ENCODE measurements around the gene HOXD9.

The HOXD9 gene

DNA sequence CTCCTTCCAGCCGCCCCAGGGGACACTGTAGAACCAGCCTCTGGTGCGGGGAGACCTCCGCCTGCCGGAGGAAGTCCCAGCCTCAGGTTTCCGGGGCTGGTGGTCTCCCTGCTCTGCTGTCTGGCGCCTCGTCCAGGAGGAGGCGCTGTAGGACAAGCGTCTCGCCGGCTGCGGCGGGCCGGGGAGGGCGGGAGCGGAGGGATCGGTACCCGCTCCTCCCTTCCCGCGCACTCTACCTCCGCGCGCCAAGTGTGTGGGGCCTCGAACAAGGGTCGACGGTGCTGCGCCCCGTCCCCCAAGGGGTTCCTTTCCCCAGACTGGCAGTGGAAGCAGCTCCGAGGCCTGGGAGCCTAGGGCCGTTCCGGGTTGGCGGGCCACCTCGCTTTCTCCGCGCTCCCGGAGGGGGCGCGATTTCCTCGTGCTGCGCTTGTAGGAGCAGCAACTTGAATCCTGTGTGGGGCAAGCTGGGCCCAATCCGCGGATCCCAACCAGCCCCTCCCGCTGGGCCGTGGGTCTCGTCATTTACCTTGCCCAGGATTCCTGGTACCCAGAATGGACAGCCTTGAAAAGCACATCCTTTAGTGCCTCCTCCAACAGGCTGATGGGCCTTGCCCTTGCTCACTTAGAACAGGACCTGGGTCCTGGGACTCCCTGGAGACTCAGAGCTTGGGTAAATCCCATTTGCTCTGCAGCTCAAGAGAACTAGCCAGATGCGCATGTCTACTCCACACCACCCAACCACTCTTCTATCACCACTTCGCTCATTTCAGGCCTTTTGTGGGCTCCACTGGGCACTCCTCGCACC lies 18.2 kb downstream of the HOXD9 start:
- peak; percentile 37 to 57 (median 46) for DNase-seq

DNA sequence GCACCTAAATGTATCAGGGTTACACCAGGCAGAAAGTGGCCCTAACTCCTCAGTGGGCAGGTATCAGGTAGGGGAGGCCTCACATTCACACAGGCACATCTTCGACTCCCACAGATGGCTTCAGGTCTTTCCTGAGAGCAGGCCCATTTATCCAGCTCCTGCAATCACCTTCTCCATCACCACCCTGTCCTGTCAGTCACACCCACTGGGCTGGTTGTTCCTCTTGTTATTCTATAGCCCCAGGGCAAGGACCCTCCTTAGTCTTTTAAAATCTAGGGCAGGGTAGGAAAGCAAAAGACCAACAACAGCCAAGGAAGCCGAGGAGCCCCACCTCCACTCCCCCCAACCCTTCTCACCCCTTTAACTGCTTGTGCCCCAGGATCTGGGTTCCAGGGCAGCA lies 19.8 kb downstream of the HOXD9 start:
- DNase-seq, result no peak

DNA sequence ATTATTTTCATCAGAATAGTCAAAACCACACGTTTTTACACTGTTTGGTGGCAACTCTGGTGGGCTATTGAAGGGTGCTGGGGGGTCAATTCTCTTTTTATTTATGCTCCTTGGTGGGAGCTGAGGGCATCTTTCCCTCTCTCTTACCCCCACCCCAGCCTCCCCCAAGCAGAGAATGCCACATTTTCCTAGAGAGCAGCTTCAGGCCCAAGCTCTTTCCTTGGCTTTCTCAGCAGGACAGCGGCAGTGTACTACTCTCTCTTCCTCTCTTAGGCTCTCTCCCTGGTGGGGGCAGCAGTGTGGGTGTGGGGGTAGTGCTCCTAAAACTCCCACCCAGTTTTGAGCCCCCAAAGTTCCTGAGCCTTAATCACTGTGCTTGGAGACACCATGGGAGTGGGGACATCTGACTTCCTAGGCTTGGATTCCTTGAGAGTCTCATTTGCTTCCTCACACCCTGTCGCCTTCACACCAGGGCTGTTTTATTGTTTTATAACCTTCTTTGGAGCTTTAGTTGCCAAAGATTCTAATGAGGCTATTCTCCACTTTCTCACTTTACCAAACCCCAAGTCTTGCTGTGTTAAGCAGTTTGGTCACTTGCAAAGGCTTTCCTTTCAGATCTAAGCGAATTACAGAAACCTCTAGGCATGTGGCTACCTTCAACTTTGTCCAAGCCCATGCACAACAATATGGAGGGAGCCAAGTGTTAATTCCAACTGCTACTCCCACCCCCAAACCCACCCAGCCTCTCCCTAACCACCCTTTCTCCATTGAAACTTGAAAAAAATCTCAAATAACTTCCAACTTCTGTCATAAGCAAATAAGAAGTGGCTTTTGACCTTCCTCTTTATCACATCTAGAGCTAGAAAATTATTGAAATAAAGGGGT lies 22.8 kb downstream of the HOXD9 start:
- no peak for DNase-seq

DNA sequence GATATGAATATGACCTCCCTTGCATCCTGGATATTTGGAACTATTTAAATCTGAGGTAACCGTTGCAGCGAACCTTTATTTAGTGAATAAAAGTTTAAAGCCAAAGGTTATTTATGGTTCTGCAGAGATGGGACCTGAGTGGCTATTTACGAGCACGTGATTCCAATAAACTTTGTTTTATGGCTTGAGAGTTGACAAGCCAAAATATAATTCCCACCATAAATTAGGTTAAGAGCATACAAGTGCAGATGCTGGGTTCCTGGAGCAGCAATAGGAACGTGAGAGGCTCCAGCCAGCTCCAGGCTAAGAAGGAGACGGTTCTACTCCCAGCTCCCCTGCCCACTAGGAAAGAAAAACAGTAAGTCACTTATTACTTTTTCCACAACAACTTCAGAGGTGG lies 23.6 kb downstream of the HOXD9 start:
- DNase-seq, result no peak

DNA sequence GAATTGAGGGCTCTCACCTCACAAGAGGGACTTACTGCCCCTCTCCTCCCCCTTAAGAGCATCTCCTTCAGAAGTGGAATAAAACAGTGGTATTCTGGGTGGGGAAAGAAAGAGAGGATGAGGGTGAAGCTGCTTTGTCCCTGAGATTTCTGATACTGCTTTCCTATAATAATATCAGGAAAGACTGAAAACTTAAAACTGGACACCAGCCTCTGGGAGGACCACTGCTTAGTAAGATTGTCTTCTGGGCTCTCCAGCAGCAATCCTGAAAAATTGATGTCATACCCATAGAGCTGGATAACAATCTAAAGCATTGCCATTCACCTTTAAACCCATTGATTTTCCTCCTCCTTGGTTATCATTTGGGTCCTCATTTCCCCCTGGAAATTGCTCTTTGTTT lies 24.1 kb downstream of the HOXD9 start:
- no peak for DNase-seq

DNA sequence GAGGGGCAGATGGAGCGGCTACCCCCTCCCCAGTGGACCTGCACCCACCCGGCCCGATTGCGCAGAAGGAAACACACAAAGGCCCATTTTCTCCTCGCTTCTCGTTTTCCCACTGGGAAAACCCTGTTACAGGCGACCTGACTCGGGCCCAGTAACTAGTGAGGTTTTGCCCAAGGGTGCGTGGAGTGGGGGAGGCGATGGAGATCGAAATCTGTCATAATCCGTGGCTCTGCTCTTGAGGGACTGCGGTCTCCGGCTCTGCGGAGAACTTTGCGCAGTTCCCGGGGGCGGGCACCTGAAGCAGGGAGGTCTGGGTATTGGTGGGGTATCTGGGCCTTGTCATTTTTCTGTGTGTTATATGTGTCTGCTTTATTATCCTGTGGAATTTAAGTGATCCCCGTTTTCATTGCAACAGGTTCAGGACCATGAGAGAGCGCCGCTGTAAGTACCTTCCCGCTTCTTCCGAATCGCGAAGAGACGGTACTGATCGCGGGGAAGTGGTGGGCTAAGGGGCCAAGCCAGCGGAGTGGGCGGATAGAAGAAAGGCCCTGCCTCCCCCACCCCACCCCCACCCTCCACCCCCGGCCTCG lies 24.8 kb downstream of the HOXD9 start:
- DNase-seq, result no peak

DNA sequence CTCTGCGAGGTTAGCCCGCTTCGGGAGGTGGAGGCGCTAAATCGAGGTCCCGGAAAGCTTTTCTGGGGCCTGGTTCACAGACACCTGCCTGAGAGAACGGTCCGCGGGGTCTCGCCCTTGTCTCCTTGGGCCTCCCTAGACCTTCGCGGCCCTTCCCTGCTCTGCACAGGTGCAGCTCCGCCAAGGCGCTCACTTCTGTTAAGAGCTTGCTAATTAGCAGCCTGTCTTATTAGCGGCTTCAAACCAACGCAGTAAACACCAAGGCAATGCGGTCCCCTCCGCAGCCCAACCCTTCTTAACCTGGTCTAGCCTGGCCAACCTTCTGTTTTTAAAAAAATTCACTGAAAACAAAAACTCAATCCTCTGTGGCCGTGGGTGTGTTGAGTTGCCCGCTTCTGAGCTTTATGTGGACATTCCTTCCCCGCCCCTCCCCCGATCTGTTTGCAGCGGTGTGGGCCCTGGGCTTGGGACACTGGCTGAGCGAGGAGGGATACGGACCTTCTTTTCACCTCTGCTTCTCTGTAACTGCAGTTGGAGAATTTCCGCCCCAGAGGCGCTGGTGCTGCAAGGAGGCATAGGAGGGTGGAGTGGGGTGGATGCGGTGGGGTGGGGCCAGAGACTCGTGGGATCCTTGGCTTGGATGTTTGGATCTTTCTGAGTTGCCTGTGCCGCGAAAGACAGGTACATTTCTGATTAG lies 25.4 kb downstream of the HOXD9 start:
- no peak for DNase-seq

DNA sequence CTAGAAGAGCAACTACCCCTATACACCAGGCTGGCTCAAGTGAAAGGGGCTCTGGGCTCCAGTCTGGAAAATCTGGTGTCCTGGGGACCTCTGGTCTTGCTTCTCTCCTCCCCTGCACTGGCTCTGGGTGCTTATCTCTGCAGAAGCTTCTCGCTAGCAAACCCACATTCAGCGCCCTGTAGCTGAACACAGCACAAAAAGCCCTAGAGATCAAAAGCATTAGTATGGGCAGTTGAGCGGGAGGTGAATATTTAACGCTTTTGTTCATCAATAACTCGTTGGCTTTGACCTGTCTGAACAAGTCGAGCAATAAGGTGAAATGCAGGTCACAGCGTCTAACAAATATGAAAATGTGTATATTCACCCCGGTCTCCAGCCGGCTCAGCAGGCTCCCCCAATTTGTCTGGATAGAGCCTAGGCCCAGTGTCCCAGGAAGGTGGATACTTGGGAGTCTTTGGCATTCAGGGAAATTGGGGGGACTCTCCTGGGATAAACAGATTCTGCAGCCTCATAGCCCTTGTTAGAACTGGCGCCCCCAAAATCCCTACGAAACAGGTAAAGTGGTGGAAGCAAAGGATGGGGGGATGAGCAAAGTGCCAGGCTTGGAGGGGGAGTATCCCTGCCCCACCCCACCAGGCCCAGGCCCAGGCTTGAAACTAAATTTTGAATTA lies 26.4 kb downstream of the HOXD9 start:
- no peak for DNase-seq

DNA sequence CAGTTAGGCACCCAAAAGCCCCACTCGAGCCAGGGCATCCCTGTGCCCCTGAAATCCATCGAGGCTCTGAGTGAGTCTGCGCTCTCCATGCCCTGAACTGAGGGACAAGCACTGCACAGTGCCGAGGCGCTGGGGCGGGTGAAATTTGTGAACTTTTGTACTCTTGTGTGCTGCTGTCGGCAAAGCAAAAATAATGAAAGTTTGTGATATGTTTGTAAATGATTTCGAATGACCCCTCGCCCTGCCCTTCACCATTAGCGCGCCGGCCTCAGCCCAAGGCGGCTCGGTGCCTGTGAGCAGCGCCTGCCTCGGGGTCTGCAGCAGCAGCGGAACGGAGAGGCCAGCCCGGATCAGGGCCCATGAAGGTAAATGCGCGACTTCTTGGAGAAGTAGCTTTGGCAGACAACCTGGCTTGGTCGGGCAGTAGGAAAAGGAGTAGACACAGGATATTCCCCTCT lies 27.0 kb downstream of the HOXD9 start:
- DNase-seq, result no peak

DNA sequence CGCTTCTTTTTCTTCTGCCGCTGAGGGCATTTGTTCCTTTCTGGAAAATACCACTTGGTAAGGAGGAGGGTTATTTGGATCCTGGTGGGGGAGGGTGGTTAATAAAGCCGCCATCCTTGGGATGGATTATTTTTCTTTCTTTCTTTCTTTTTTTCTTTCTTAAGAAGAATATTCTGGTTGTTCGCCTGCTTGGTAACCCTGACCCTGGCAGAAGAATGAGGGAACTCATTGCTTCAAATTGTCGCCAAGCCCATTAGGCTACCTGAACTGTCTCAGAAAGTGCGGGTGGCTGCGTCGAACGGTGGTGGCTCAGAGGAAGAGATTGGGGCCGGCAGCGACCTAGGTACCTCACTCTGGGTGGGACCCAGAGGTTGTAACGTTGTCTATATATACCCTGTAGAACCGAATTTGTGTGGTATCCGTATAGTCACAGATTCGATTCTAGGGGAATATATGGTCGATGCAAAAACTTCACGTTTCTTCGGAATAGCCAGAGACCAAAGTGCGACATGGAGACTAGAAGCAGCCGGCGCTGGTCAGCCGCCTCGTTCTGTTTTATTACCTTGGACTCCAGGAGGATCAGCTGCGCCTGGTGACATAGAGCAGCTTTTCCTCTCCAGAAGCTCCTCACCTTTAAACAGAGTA lies 27.5 kb downstream of the HOXD9 start:
- DNase-seq, result no peak

DNA sequence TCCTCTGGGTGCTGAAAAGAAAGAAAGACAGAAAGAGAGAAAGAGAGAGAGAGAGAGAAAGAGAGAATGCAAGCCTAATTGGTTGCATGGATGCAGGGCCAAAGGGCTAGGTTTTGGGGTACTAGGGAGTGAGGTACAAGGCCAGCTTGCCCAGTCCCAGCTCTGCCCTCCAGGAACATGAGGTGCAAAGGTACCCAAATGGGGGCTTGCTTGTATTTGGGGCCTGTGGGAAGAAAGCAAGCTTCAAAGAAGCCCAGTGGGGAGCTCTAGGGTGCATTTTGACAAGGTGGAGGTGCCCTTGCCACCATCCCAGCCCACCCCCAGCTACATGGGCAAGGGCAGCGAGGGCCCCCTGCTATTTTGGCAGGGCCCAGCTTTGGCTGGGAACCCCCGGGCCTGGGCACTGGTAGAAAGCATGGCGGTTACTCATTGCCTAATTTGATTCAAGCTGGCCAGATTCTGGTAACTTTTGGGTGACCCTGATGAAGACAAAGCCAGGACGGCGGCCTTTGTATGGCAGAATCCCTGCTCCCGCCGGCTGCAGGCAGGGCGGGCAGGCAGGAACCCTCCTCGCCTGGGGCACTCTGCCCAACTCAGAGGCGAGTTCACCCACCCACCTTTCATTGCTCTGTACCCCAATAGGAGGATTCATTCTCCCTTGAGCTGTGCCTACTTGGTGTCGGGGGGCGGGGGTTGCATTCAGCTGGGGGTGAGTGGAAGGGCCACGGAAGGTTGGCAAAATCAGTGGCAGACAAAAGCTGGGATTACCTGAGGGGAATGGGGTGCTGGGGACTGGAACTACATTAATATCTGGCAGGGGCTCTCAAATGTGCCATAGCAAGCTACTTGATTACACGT lies 28.3 kb downstream of the HOXD9 start:
- DNase-seq, result no peak

DNA sequence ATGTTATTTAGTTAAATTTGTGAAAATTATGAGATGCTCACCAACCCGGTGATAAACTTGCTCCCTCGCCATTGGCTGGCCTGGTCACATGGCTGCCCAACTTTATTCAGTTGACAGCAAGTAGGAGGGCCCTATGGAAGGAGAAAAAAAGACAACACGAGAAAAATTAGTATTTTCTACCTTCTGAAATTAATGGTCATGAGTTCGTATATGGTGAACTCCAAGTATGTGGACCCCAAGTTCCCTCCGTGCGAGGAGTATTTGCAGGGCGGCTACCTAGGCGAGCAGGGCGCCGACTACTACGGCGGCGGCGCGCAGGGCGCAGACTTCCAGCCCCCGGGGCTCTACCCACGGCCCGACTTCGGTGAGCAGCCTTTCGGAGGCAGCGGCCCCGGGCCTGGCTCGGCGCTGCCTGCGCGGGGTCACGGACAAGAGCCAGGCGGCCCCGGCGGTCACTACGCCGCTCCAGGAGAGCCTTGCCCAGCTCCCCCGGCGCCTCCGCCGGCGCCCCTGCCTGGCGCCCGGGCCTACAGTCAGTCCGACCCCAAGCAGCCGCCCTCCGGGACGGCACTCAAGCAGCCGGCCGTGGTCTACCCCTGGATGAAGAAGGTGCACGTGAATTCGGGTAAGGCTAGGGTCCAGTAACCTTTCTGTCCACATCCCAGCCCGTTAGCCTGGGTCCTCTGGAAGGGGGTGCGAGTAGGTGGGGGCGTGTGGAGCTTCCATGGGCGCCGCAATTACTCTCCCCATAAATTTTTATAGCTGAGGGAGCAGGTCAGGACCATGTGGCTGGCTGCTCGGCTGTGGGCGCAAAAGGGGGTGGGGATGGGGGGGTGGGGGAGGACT lies 29.1 kb downstream of the HOXD9 start, which contains the start of gene HOXD4:
Gene HOXD4, plus strand, starts transcription at position 109 of the 846 bp plus-strand sequence. Its CDS starts 84 bp downstream, at position 193.
- DNase-seq, result no peak

DNA sequence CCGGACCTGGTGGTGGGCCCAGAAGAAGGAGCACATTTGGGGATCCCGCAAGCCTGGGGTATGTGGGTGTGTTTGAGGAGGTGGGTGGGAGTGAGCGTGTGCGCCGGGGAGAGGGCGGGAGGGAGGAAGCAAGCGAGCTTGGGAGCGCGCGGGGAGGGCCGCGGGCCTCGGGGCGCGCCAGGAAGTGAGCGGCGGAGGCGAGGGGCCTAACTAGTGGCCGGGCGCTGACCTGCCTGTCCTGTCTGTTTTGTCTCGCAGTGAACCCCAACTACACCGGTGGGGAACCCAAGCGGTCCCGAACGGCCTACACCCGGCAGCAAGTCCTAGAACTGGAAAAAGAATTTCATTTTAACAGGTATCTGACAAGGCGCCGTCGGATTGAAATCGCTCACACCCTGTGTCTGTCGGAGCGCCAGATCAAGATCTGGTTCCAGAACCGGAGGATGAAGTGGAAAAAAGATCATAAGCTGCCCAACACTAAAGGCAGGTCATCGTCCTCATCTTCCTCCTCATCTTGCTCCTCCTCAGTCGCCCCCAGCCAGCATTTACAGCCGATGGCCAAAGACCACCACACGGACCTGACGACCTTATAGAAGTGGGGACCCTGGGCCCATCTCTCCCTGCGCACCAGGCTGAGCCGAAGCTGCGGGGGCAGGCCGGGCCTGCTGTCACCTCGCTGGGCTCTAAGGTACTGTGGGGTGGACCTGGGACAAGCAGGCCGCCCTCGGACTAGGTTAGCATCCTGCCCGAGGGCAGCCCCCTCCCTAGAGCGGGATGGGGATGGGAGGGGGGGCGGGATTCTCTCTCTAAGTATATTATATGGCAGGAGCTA lies 30.0 kb downstream of the HOXD9 start:
- DNase-seq, result no peak

DNA sequence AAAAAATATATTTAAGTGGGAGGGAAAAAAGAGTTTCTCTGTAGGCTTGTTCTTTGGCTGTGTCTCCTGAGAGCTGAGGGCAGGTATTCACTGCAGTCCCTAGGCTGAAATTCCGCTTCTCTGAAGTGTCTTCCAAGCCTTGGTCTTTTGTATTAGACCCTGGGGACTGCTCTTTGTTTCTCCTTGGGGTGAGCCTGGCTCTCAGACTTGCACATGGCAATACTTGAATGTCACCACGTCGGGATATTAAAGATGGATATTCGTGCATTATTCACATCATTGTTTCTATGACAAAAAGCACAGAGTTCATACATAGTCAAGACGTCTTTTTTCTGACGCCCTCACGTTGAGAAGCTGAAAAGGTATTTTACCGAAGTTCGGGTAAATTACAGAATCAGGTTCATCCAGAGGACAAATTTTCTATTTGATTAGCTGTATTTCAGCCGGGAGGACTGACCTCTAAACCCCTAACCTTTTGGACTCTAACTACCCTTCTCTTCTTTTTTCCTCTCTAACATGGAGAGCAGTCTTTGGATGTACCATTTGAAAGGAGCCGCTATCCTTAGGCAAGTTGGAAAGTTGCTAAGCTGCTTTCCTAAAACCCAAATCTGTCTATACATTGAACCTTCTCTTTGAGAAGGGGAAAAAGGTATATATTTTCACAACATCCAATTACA lies 32.2 kb downstream of the HOXD9 start:
- no peak for DNase-seq

DNA sequence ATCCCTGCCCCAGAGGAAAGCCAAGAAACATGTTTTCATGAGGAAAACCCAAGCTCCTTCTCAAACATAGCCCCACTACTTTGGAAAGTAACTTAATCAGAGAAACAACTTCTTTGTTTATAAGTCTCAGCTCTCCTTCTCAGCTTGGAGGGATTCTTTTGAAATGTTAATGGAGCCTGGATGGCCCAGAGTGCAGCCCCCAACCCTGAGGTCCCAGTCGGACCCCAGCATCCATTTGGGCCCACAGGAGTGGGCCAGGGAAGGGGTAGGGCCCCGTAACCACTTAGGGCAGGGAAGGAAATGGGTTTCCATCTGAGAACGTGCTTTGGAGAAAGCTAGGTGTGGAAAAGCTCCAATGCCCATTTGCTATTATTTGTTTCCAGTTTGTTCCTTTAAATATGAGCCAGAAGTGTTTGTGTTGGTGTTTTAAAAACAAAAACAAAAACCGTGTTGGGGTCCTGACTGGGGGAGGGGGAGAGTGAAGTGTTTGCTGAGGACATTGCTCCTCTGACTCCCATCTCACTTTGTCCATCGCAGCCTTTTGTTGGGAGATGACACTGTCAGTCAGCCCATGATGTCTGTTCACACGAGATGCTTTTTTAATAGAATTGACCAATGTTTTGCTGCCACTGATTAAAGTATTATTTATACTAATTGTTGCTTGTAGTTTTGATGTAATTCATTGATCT lies 33.0 kb downstream of the HOXD9 start:
- no peak for DNase-seq

DNA sequence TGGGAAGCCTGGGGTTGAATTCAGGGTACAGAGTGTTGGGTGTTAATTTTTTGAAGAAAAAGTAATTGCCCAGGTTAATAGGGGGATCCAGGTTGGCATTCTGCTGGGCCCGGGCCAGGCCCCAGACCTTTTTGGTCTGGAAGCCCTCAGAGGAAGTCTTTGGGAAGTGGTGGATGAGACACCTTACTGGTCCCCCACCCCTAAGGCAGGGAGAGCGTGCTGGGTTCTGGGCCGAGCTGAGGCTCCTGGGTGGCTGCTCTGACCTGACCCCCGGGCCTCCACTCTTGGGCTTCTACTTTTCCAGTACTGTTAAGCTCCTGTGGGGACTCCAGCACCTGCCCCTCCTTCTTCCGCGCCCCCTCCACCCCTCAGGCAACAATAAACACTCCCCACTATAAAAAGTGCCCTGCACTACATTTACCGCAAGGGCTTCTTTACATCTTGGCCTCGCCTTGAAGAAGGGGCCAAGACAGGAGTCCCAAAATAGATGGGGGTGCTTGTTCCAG lies 33.8 kb downstream of the HOXD9 start:
- no peak for DNase-seq

DNA sequence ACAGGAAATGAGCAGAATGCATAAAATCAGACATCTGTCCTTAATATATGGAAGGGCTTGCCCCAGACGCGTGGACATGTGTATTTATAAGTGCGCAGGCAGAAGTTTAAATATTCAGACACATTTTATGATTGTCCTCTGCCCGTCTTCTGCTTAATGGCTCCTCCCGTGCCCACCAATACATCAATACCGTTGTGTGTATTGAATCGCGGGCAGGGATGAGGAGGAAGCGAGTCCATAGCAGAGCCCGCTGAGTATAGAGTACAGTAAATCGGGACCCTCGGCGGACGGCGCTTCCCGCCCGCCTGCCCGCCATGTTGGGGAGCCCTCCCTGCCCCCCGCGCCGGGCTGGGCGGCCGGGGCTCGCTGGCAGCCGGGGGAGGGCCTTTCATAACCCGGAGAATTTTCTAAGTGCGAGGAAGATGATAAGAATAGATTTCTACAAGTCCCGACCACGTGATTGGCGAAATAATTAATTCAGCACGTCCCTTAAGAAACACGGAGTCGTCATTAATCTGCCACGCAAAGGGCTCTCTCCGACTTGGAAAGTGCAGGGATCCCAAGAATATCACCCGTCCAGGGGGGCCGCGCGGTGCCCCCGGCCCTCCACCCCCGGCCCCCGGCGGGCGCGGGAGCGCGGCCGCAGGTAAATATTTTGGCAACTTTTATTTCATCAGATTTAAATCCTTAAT lies 34.4 kb downstream of the HOXD9 start, which contains the start of gene HOXD3:
Gene HOXD3, plus strand, starts transcription at position 501 of the 692 bp plus-strand sequence. CDS start 11,808 bp downstream, outside the sequence.
- no peak for DNase-seq
